Smooth muscle cell (in vitro differentiated cells): ENCODE results near the gene PIGM. TPM values are rescaled to one million over a fixed set of nuclear protein-coding genes. Genes with fewer than 3 reads are reported as not detected.

Experiments used
- DNase-seq: peaks from one replicate; lab custom pipeline; 2025; ENCODE audit not compliant: unreplicated experiment; lab: John Stamatoyannopoulos, UW
- H2AFZ ChIP-seq: fragments of 200-600 bp; sonication (generic); 2 replicates; pipeline ENCODE4 v1.6.0; 2016; ENCODE audit warnings: antibody characterized with exemption, low read depth, mild to moderate bottlenecking
- H3F3A ChIP-seq: fragments of 200-600 bp; sonication (generic); 2 replicates; pipeline ENCODE4 v1.6.0; 2017; ENCODE audit warnings: antibody characterized with exemption, low read depth
- H3K27ac ChIP-seq: fragments of 200-600 bp; sonication (generic); 2 replicates; pipeline ENCODE4 v1.5.1; 2016; ENCODE audit warnings: low read depth, mild to moderate bottlenecking
- H3K27me3 ChIP-seq: fragments of 200-600 bp; sonication (generic); 2 replicates; pipeline ENCODE4 v1.6.1; 2016; ENCODE audit warnings: low read depth, mild to moderate bottlenecking
- H3K36me3 ChIP-seq: fragments of 200-600 bp; sonication (generic); 2 replicates; pipeline ENCODE4 v1.5.1; 2016; ENCODE audit warnings: low read depth
- H3K4me1 ChIP-seq: fragments of 200-600 bp; sonication (generic); 2 replicates; pipeline ENCODE4 v1.5.1; 2016; ENCODE audit warnings: low read depth
- H3K4me2 ChIP-seq: fragments of 200-600 bp; sonication (generic); 2 replicates; pipeline ENCODE4 v1.6.0; 2016; ENCODE audit warnings: mild to moderate bottlenecking
- H3K4me3 ChIP-seq: fragments of 200-600 bp; sonication (generic); 2 replicates; pipeline ENCODE4 v1.5.1; 2016; ENCODE audit warnings: mild to moderate bottlenecking
- H3K79me2 ChIP-seq: fragments of 200-600 bp; sonication (generic); 2 replicates; pipeline ENCODE4 v1.6.0; 2016; ENCODE audit warnings: low read depth, mild to moderate bottlenecking
- H3K9ac ChIP-seq: fragments of 200-600 bp; sonication (generic); 2 replicates; pipeline ENCODE4 v1.6.0; 2016; ENCODE audit warnings: low read depth
- H3K9me3 ChIP-seq: fragments of 200-600 bp; sonication (generic); replicated peaks from 2 replicates; pipeline ENCODE4 v1.5.1; 2016; ENCODE audit warnings: low read depth
- H4K20me1 ChIP-seq: fragments of 200-600 bp; sonication (generic); 2 replicates; pipeline ENCODE4 v1.6.0; 2016; ENCODE audit warnings: low read depth
- WGBS: methylation state at CpG from one replicate; pipeline ENCODE4 v1.1.7; 2016; ENCODE audit warnings: low lambda C conversion rate; 5-methylcytosine and 5-hydroxymethylcytosine counted together
- polyA plus RNA-seq: library from polyadenylated mRNA; unstranded; fragments of >200 nt; fragmentation: Nextera tagmentation; extraction: Ambion mirVana; gene quantifications from 2 replicates; pipeline ENCODE4 v1.2.1, GENCODE V29; 2016
- total RNA-seq: library from RNA; depleted of rRNA; stranded (reverse); fragments of >200 nt; gene quantifications from 2 replicates; pipeline ENCODE4 v1.2.3, GENCODE V29; 2014
- TF ChIP-seq, protein P1 (sequence below): fragments of 200-600 bp; sonication (generic); IDR thresholded peaks from 2 replicates; pipeline ENCODE4 v1.5.1; 2017; ENCODE audit warnings: borderline replicate concordance, mild to moderate bottlenecking, antibody characterized with exemption; ENCODE audit not compliant: insufficient read depth, poor library complexity, severe bottlenecking

PIGM gene
- total and polyA plus RNA-seq, 2 experiments from 2014 or later, result 3.0 to 5.2 TPM

DNA sequence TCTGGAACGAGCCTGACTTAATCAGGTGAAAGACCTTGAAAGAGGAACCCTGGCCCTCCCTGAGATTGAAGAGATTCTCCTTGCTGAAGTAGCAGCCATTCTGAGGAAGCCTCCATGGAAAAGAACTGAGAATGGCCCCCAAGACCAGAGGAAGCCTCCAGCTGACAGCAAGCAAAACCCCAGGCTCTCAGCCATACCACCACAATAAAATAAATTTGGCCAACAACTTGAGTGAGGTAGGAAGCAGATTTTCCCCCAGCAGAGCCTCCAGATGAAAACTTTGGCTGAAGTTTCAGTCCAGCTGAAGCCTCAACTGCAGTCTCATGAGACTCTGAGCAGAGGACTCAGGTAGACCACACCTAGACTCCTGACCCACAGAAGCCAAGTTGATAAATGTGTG, 43.8 kb downstream of the PIGM start:
- TF ChIP-seq, protein P1, sequence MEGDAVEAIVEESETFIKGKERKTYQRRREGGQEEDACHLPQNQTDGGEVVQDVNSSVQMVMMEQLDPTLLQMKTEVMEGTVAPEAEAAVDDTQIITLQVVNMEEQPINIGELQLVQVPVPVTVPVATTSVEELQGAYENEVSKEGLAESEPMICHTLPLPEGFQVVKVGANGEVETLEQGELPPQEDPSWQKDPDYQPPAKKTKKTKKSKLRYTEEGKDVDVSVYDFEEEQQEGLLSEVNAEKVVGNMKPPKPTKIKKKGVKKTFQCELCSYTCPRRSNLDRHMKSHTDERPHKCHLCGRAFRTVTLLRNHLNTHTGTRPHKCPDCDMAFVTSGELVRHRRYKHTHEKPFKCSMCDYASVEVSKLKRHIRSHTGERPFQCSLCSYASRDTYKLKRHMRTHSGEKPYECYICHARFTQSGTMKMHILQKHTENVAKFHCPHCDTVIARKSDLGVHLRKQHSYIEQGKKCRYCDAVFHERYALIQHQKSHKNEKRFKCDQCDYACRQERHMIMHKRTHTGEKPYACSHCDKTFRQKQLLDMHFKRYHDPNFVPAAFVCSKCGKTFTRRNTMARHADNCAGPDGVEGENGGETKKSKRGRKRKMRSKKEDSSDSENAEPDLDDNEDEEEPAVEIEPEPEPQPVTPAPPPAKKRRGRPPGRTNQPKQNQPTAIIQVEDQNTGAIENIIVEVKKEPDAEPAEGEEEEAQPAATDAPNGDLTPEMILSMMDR, result no peak

DNA sequence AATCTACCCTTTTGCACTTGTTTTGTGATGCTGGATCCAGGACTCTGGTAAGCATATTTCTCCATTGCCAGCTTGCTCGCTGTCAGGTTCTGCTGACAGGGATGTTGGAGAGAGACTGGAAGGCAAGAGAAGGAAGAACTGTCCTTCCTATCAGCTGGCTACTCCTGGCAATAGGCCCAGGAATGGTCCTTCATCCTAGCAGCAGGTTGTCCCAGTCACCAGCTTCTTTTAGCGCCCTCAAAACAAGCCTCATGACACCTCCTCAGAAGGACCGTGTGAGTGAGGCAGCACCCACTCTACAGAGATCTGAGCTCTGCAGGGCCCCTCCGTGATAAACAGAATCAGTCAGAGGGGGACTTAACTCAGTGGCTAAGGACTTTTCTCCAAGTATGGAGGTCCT, 44.6 kb downstream of the PIGM start:
- Histone ChIP-seq H3K27me3 (no peaks in the 10 kb centered on the region), H2AFZ (no peak overlapping the region), H3K9ac (no peak overlapping the region), H3K79me2 (no peaks in the 10 kb centered on the region), H3K27ac (no peak overlapping the region), H3F3A (no peaks in the 10 kb centered on the region), H3K36me3 (no peaks in the 10 kb centered on the region), H4K20me1 (no peaks in the 10 kb centered on the region), H3K4me1 (no peaks in the 10 kb centered on the region), H3K9me3 (no peaks in the 10 kb centered on the region), H3K4me2 (no peak overlapping the region), H3K4me3 (no peak overlapping the region)
- WGBS, result 59% methylated on average over 4 of the region's 4 CpGs
- TF ChIP-seq, protein P1, result no peak
- no peak for DNase-seq

More for the DNA sequence above, 43.8 kb downstream of the PIGM start:
- no peak overlapping the region for H3K4me2 ChIP-seq
- H3F3A ChIP-seq, result no peaks in the 10 kb centered on the region
- no peak overlapping the region for H3K9ac ChIP-seq
- WGBS, result 91% methylated on average over 1 of the region's 1 CpG
- no peak overlapping the region for H3K27ac ChIP-seq
- no peaks in the 10 kb centered on the region for H4K20me1 ChIP-seq
- no peaks in the 10 kb centered on the region for H3K79me2 ChIP-seq
- H3K27me3 ChIP-seq, result no peaks in the 10 kb centered on the region
- no peaks in the 10 kb centered on the region for H3K36me3 ChIP-seq
- H3K9me3 ChIP-seq, result no peaks in the 10 kb centered on the region
- no peak overlapping the region for H2AFZ ChIP-seq
- no peak for DNase-seq
- no peaks in the 10 kb centered on the region for H3K4me1 ChIP-seq
- no peak overlapping the region for H3K4me3 ChIP-seq

DNA sequence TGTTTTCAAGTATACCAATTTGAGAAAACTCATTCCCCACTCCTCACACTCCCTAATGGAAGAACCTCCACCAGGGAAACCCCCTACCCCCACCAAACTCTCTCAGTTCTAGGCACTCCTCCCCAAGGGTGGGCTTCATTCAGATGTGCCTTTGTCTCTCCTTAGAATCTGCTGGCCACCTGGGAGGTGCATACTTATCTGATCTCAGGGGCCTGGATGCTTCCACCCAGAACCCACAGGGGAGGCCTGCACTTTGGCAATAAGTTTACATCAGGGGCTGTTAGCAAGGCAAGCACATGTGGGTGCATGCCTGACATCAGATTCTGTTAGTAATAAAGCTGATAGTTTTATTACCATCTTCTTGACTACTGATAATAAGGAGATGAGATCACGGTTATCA, 45.3 kb downstream of the PIGM start:
- TF ChIP-seq, protein P1, result no peak
- no peaks in the 10 kb centered on the region for H4K20me1 ChIP-seq
- no peaks in the 10 kb centered on the region for H3F3A ChIP-seq
- no peak overlapping the region for H3K9ac ChIP-seq
- no peaks in the 10 kb centered on the region for H3K9me3 ChIP-seq
- no peak overlapping the region for H3K27ac ChIP-seq
- H3K79me2 ChIP-seq, result no peaks in the 10 kb centered on the region
- DNase-seq, result no peak
- H3K36me3 ChIP-seq, result no peaks in the 10 kb centered on the region
- H3K4me1 ChIP-seq, result no peaks in the 10 kb centered on the region
- WGBS, result 61% methylated on average over 1 of the region's 1 CpG
- no peaks in the 10 kb centered on the region for H3K27me3 ChIP-seq
- no peak overlapping the region for H3K4me2 ChIP-seq
- no peak overlapping the region for H2AFZ ChIP-seq
- H3K4me3 ChIP-seq, result no peak overlapping the region

DNA sequence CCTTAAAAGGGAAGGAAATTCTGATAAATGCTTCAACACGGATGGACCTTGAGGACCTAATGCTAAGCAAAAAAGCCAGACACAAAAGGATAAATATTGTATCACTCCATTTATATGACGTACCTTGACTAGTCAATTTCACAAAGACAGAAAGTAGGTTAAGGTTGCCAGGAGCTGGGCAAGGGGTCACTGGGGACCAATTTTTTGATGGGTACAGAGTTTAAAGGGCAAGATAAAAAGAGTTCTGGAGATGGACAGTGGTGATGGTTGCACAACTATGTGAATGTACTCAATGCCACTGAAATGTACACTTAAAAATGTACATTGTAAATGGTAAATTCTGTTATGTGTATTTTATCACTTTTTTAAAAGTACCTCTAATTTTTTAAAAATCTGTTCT, 45.7 kb downstream of the PIGM start:
- H3K27ac ChIP-seq, result no peak overlapping the region
- H3K9ac ChIP-seq, result no peak overlapping the region
- H3K4me2 ChIP-seq, result no peak overlapping the region
- no peaks in the 10 kb centered on the region for H3K27me3 ChIP-seq
- H3K79me2 ChIP-seq, result no peaks in the 10 kb centered on the region
- TF ChIP-seq, protein P1, result no peak
- no peaks in the 10 kb centered on the region for H4K20me1 ChIP-seq
- H3K4me3 ChIP-seq, result no peak overlapping the region
- DNase-seq, result no peak
- WGBS, result 91% methylated on average over 2 of the region's 2 CpGs
- no peaks in the 10 kb centered on the region for H3F3A ChIP-seq
- H3K9me3 ChIP-seq, result no peaks in the 10 kb centered on the region
- H3K4me1 ChIP-seq, result no peaks in the 10 kb centered on the region
- no peaks in the 10 kb centered on the region for H3K36me3 ChIP-seq
- no peak overlapping the region for H2AFZ ChIP-seq
